Measurements from ENCODE around the gene COL25A1.

Gene COL25A1

GRCh38 chr4:108852691-108853090, 449.8 kb downstream of the COL25A1 start:
- DNase-seq (ENCODE audit: low read depth): no peak

- no peak for DNase-seq (ENCODE audit: low read depth)
Measured at GRCh38 chr4:108851366-108851765, 451.1 kb downstream of the COL25A1 start.

- no peak for DNase-seq (ENCODE audit: low read depth)
Measured at GRCh38 chr4:108850219-108850649, 452.2 kb downstream of the COL25A1 start.

GRCh38 chr4:108849611-108850168, 452.8 kb downstream of the COL25A1 start:
- peak; percentile 70 for DNase-seq (ENCODE audit: low read depth)

- peak; percentile 26 for DNase-seq (ENCODE audit: low read depth)
Measured at GRCh38 chr4:108846568-108846967, 455.9 kb downstream of the COL25A1 start.

GRCh38 chr4:108840426-108840975, 462.0 kb downstream of the COL25A1 start:
- no peak for DNase-seq (ENCODE audit: low read depth)

GRCh38 chr4:108839333-108839732, 463.1 kb downstream of the COL25A1 start:
- no peak for DNase-seq (ENCODE audit: low read depth)

- no peak for DNase-seq (ENCODE audit: low read depth)
Measured at GRCh38 chr4:108838451-108838850, 464.0 kb downstream of the COL25A1 start.

- peak; percentile 63 for DNase-seq (ENCODE audit: low read depth)
Measured at GRCh38 chr4:108834835-108835384, 467.5 kb downstream of the COL25A1 start.

GRCh38 chr4:108834166-108834834, 468.2 kb downstream of the COL25A1 start:
- peak; percentile 66 for DNase-seq (ENCODE audit: low read depth)

GRCh38 chr4:108833046-108833445, 469.4 kb downstream of the COL25A1 start:
- peak; percentile 55 for DNase-seq (ENCODE audit: low read depth)

- no peak for DNase-seq (ENCODE audit: low read depth)
Measured at GRCh38 chr4:108831886-108832285, 470.6 kb downstream of the COL25A1 start.

GRCh38 chr4:108831291-108831690, 471.2 kb downstream of the COL25A1 start:
- DNase-seq (ENCODE audit: low read depth): no peak

- DNase-seq (ENCODE audit: low read depth): peak; percentile 89
Measured at GRCh38 chr4:108830509-108831244, 471.8 kb downstream of the COL25A1 start.

GRCh38 chr4:108829966-108830492, 472.4 kb downstream of the COL25A1 start:
- DNase-seq (ENCODE audit: low read depth): peak; percentile 52

GRCh38 chr4:108828620-108829019, 473.8 kb downstream of the COL25A1 start:
- DNase-seq (ENCODE audit: low read depth): no peak

GRCh38 chr4:108825737-108826136, 476.7 kb downstream of the COL25A1 start:
- DNase-seq (ENCODE audit: low read depth): no peak

GRCh38 chr4:108821351-108821930, 481.0 kb downstream of the COL25A1 start:
- DNase-seq (ENCODE audit: low read depth): peak; percentile 48

GRCh38 chr4:108820492-108821350, 481.7 kb downstream of the COL25A1 start:
- DNase-seq (ENCODE audit: low read depth): no peak

- DNase-seq (ENCODE audit: low read depth): no peak
Measured at GRCh38 chr4:108814326-108814725, 488.1 kb downstream of the COL25A1 start.

- no peak for DNase-seq (ENCODE audit: low read depth)
Measured at GRCh38 chr4:108813261-108813660, 489.2 kb downstream of the COL25A1 start.

Measured in amniotic epithelial cell (primary cell).